CD8-positive, alpha-beta memory T cell (primary cell): ENCODE data around the gene LPP. TPM values are rescaled to one million over a fixed set of nuclear protein-coding genes. Genes with fewer than 3 reads are reported as not detected.

Experiments
- CTCF ChIA-PET: fragments of 350-600 bp; sonication (Branson Sonifier 250); formaldehyde crosslinking; loops from one replicate; lab custom pipeline; 2021; ENCODE audit warnings: antibody characterized with exemption; lab: Charles Lee
- POLR2A ChIA-PET: fragments of 350-600 bp; sonication (Branson Sonifier 250); formaldehyde crosslinking; loops from one replicate; lab custom pipeline; 2021; ENCODE audit warnings: antibody characterized with exemption; lab: Charles Lee
- DNase-seq, 5 donors: peaks; one replicate each; pipeline versions ENCODE4 v3.0.0 to v3.0.0-alpha.2; 2020 to 2022; ENCODE audit warnings: mixed read lengths in 1 of 5
- H3K27ac ChIP-seq: one replicate; pipeline ENCODE4 v1.7.0; 2013; ENCODE audit warnings: low read depth, mild to moderate bottlenecking, low read length, moderate library complexity
- H3K27me3 ChIP-seq: 2 replicates; pipeline ENCODE4 v1.7.0; 2013; ENCODE audit warnings: low read length, mild to moderate bottlenecking; ENCODE audit not compliant: insufficient read depth, poor library complexity, severe bottlenecking
- H3K36me3 ChIP-seq: 2 replicates; pipeline ENCODE4 v1.7.0; 2013; ENCODE audit warnings: mild to moderate bottlenecking, low read length, moderate library complexity; ENCODE audit not compliant: insufficient read depth
- H3K4me1 ChIP-seq: 2 replicates; pipeline ENCODE4 v1.7.0; 2013; ENCODE audit warnings: mild to moderate bottlenecking, low read length, moderate library complexity; ENCODE audit not compliant: insufficient read depth
- H3K4me3 ChIP-seq: 2 replicates; pipeline ENCODE4 v1.7.0; 2013; ENCODE audit warnings: mild to moderate bottlenecking, low read length
- H3K9me3 ChIP-seq: 2 replicates; pipeline ENCODE4 v1.7.0; 2013; ENCODE audit warnings: mild to moderate bottlenecking, low read length
- H3K27ac Mint-ChIP-seq, 8 donors: one replicate each; pipeline ENCODE4 v1.8.0; 2020 to 2021; ENCODE audit warnings: mixed read lengths in 8 of 8, mild to moderate bottlenecking in 6 of 8, inconsistent platforms in 3 of 8, moderate library complexity in 3 of 8
- H3K27me3 Mint-ChIP-seq, 2 donors: one replicate each; pipeline ENCODE4 v1.8.0; 2020 to 2021; ENCODE audit warnings: mixed read lengths in 2 of 2, mild to moderate bottlenecking in 1 of 2, moderate library complexity in 1 of 2
- H3K36me3 Mint-ChIP-seq, 3 donors: one replicate each; pipeline ENCODE4 v1.8.0; 2020 to 2021; ENCODE audit warnings: mixed read lengths in 3 of 3, inconsistent platforms in 1 of 3, mild to moderate bottlenecking in 1 of 3
- H3K4me1 Mint-ChIP-seq, 3 donors: one replicate each; pipeline ENCODE4 v1.8.0; 2020 to 2021; ENCODE audit warnings: mixed read lengths in 3 of 3, inconsistent platforms in 1 of 3, mild to moderate bottlenecking in 1 of 3
- H3K4me3 Mint-ChIP-seq, 7 donors: one replicate each; pipeline ENCODE4 v1.8.0; 2020 to 2021; ENCODE audit warnings: mixed read lengths in 7 of 7, mild to moderate bottlenecking in 6 of 7, moderate library complexity in 4 of 7, inconsistent platforms in 2 of 7
- H3K9me3 Mint-ChIP-seq, 5 donors: one replicate each; pipeline ENCODE4 v1.8.0; 2020 to 2022; ENCODE audit warnings: mixed read lengths in 5 of 5, mild to moderate bottlenecking in 3 of 5, moderate library complexity in 2 of 5, inconsistent platforms in 1 of 5
- polyA plus RNA-seq: library from polyadenylated mRNA; unstranded; fragments of 300-500 nt; fragmentation: Illumina TruSeq; gene quantifications from one replicate; pipeline ENCODE4 v1.2.3, GENCODE V29; 2021
- total RNA-seq, 2 experiments: library from RNA; stranded (reverse); gene quantifications; one replicate each; pipeline ENCODE4 v1.2.3, GENCODE V29; 2021

Gene LPP
- total and polyA plus RNA-seq, 3 experiments from 2014 or later: 13.4 to 23.5 (median 18.0) TPM

DNA sequence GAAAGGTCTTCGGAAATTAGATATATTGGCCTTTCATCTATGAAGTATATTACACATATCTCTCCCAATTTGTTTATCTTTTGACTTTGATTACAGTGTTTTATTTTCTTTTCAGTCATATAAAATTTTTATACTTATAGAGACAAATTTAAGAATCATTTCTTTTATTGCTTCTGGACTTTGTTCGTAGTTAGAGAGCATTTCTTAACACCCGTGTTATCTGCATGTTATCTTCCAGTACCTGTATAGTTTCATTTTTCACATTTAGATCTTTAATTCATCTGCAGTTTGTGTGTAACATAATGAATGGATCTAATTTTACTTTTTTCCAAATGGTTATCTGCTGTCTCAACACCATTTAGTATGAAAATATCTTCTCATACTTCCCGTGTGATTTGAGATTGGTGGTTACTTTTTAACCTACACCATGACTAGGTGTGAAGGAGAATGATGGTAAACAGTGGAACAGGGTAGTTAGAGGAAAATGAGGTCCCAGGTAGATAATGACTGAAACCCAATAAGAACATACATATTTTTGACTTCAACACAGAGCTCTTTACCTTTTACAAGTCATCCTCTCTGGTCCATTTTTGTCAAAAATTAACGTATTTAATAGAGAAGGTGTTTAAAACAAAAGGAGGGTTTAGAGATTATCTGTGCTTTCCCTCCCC is 99.3 kb downstream of the LPP start:
- Histone ChIP-seq H3K4me1 (no peaks in the 10 kb centered on the region), H3K27ac (no peak overlapping the region), H3K36me3 (no peaks in the 10 kb centered on the region), H3K27me3 (no peaks in the 10 kb centered on the region), H3K4me3 (no peak overlapping the region), H3K9me3 (no peaks in the 10 kb centered on the region)
- ChIA-PET POLR2A (no interaction called here), CTCF (no interaction called here)
- Mint-ChIP-seq H3K4me1 (peaks cover 18 to 29% (median 24%) of the 10 kb centered on the region in 3 donors), H3K9me3 (peaks cover 0 to 3% (median 0%) of the 10 kb centered on the region in 5 donors), H3K27me3 (no peaks in the 10 kb centered on the region), H3K4me3 (no peak overlapping the region), H3K27ac (no peak overlapping the region), H3K36me3 (peaks cover 6 to 14% (median 7%) of the 10 kb centered on the region in 3 donors)
- no peak for DNase-seq

DNA sequence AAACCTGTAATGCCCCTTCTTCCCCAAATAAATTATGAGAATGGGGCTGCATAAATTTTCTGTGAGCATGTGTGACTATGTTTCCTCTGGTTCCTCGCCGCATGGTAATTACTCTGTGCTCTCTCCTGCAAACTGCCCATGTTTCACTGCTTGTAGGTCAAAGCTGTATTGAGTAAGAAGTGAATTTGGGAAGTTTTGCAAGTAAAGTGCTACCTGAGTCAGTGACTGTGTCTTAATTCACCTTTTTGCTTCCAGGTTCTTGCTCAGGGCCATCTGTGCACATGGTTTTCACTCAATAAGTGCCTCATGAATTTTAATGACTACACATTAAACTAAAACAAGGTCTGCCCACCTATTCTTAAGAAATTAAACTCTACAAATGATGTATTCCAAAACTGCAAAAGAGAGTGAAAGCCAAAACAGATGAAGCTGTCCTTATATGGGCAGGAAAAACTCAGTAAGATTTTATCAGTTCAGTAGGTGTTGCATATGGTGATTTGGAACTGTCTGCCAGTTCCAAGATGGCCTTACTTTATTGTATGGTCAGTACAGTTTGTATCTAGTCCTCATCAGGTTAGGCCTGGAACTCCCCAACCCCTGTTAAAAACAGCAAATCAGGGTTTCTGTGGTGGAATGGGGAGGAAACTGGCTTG is 100.0 kb downstream of the LPP start:
- no peak overlapping the region for H3K4me3 ChIP-seq
- H3K27me3 ChIP-seq: no peaks in the 10 kb centered on the region
- no peaks in the 10 kb centered on the region for H3K9me3 ChIP-seq
- Mint-ChIP-seq H3K27ac (peak overlapping the region in 1 of 8 donors; percentile 21), H3K4me3 (peak overlapping the region in 1 of 7 donors; percentile 5), H3K9me3 (peaks cover 0 to 3% (median 0%) of the 10 kb centered on the region in 5 donors), H3K4me1 (peaks cover 18 to 29% (median 24%) of the 10 kb centered on the region in 3 donors), H3K36me3 (peaks cover 7 to 14% (median 9%) of the 10 kb centered on the region in 3 donors), H3K27me3 (no peaks in the 10 kb centered on the region)
- H3K27ac ChIP-seq: no peak overlapping the region
- CTCF ChIA-PET: interaction anchor here (1.3 kb wide), 1 partner anchor 17 kb away, joined by 5 read pairs; no protein-coding TSS in a partner anchor
- H3K4me1 ChIP-seq: no peaks in the 10 kb centered on the region
- H3K36me3 ChIP-seq: no peaks in the 10 kb centered on the region
- POLR2A ChIA-PET: no interaction called here
- DNase-seq: no peak

DNA sequence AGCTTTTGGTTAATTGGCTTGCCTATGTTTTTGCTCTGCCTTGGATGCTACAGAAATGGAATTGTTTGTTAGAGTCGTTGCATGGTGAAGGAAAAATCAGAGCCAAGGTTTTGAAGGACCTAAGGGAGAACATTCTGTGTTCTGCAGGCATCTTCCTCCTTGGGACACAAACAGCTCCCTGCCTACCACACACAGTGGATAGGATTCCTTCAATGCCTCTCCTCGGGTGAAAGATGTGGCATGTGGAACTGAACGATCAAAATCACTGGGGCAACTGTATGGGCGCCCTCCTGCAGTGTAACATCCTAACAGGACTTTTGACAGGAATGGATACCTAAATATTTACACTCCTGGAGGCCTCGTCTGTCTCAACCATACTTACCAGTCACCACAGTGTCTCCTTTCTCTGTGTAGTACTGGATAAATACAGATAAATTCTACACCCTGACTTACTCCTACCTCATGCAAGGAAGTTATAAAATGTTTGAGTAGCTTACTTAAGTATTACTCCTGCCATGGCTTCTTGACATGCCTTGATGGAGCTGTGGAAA is 100.6 kb downstream of the LPP start:
- H3K27me3 Mint-ChIP-seq: no peaks in the 10 kb centered on the region

DNA sequence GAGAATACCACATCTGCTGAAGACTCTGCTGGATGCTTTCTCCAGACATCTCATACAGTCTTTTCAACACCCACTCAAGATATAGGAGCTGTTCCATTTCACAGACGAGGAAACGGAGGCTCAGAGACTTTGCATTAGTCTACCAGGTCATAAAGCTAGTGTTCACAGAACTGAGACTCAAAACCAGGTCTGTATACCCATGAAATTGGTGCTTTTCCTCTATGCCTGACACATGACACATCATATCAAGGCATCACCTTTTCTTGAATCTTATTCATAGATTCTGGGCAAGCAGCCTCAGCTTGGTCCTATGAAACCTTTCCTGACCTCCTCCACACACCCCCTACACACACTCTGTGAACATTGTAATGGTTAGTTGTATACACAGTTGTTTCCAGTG is 101.2 kb downstream of the LPP start:
- H3K27me3 ChIP-seq: no peaks in the 10 kb centered on the region
- H3K9me3 Mint-ChIP-seq: peaks cover 0 to 3% (median 0%) of the 10 kb centered on the region in 5 donors
- no peaks in the 10 kb centered on the region for H3K4me1 ChIP-seq
- no peaks in the 10 kb centered on the region for H3K36me3 ChIP-seq
- no peak overlapping the region for H3K27ac Mint-ChIP-seq
- no peak overlapping the region for H3K4me3 ChIP-seq
- CTCF ChIA-PET: interaction anchor here (1.3 kb wide), 1 partner anchor 15 kb away, joined by 5 read pairs; no protein-coding TSS in a partner anchor
- no peak overlapping the region for H3K4me3 Mint-ChIP-seq
- H3K27ac ChIP-seq: no peak overlapping the region
- peaks cover 9 to 18% (median 10%) of the 10 kb centered on the region in 3 donors for H3K36me3 Mint-ChIP-seq
- H3K9me3 ChIP-seq: no peaks in the 10 kb centered on the region
- POLR2A ChIA-PET: no interaction called here
- H3K4me1 Mint-ChIP-seq: peaks cover 18 to 29% (median 24%) of the 10 kb centered on the region in 3 donors
- DNase-seq: no peak
- H3K27me3 Mint-ChIP-seq: no peaks in the 10 kb centered on the region

More for the DNA sequence above, 100.6 kb downstream of the LPP start:
- H3K4me1 ChIP-seq: no peaks in the 10 kb centered on the region
- Mint-ChIP-seq H3K36me3 (peaks cover 9 to 18% (median 10%) of the 10 kb centered on the region in 3 donors), H3K4me3 (no peak overlapping the region), H3K9me3 (peaks cover 0 to 3% (median 0%) of the 10 kb centered on the region in 5 donors), H3K4me1 (peaks cover 18 to 29% (median 24%) of the 10 kb centered on the region in 3 donors), H3K27ac (no peak overlapping the region)
- H3K27ac ChIP-seq: no peak overlapping the region
- ChIA-PET CTCF (interaction anchor here (1.3 kb wide), 1 partner anchor 16 kb away, joined by 5 read pairs; no protein-coding TSS in a partner anchor), POLR2A (no interaction called here)
- H3K4me3 ChIP-seq: no peak overlapping the region
- DNase-seq: no peak
- no peaks in the 10 kb centered on the region for H3K36me3 ChIP-seq
- no peaks in the 10 kb centered on the region for H3K27me3 ChIP-seq
- no peaks in the 10 kb centered on the region for H3K9me3 ChIP-seq

DNA sequence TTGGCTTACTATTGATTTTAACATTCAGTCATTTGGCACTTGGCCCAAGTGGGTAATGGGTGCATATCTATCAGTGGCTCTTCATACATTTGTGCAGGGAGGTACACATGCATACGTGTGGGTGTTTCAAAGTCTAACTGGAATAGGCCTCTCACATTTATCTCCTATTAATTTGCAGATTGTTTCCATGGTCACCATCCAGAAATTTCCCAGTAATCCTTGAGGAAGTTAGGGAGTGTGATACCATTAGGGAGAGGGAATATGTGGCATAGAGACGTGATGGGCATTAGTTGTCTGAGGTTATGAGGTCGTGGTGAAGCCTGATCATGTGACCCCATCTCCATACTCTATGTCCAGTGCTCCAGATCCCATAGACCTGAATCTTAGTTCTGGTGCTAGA is 102.8 kb downstream of the LPP start:
- no peak for DNase-seq
- Histone ChIP-seq H3K4me3 (no peak overlapping the region), H3K36me3 (no peaks in the 10 kb centered on the region), H3K4me1 (no peaks in the 10 kb centered on the region), H3K9me3 (no peaks in the 10 kb centered on the region), H3K27me3 (no peaks in the 10 kb centered on the region), H3K27ac (no peak overlapping the region)
- H3K27ac Mint-ChIP-seq: no peak overlapping the region
- peaks cover 17 to 25% (median 24%) of the 10 kb centered on the region in 3 donors for H3K4me1 Mint-ChIP-seq
- ChIA-PET POLR2A (no interaction called here), CTCF (no interaction called here)
- peaks cover 0 to under 1% (median 0%) of the 10 kb centered on the region in 5 donors for H3K9me3 Mint-ChIP-seq
- H3K27me3 Mint-ChIP-seq: no peaks in the 10 kb centered on the region
- H3K36me3 Mint-ChIP-seq: peaks cover 7 to 14% (median 7%) of the 10 kb centered on the region in 3 donors
- H3K4me3 Mint-ChIP-seq: no peak overlapping the region

DNA sequence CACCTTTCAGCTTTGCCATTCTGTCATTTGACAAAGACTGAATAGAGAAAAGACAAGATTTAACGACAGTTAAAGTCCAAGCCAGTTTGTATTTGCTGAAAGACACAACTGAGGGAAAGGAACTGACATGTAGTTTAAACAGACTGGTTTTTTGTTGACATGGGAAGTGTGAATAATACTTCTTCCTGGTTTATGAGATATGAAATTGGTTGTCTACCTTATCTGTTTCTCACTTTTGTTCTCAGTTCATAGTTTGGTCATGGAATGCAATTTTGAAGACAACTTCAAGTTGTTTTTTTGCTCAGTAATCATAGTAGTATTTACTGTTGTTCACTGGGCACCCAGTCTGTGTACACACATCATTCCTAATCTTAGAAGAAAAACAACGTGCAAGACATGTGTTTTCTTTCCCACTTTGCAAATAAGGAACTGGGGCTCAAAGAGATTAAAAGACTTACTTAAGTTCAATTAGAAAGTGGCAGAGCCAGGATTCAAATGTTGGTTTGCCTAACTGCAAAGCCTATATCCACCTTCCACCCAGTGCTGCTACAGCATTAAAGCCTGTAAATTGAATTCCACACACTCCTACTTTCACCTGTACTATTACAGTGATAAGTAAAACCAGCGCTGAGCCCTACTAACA is 103.5 kb downstream of the LPP start:
- Histone ChIP-seq H3K27ac (no peak overlapping the region), H3K4me3 (no peak overlapping the region), H3K4me1 (no peaks in the 10 kb centered on the region), H3K36me3 (no peaks in the 10 kb centered on the region), H3K9me3 (no peaks in the 10 kb centered on the region), H3K27me3 (no peaks in the 10 kb centered on the region)
- Mint-ChIP-seq H3K4me1 (peaks cover 16 to 25% (median 24%) of the 10 kb centered on the region in 3 donors), H3K27me3 (no peaks in the 10 kb centered on the region), H3K27ac (peak overlapping the region in 2 of 8 donors; percentile 20 to 41), H3K4me3 (no peak overlapping the region), H3K36me3 (peaks cover 7 to 14% (median 9%) of the 10 kb centered on the region in 3 donors), H3K9me3 (no peaks in the 10 kb centered on the region)
- CTCF ChIA-PET: no interaction called here
- POLR2A ChIA-PET: no interaction called here
- no peak for DNase-seq

DNA sequence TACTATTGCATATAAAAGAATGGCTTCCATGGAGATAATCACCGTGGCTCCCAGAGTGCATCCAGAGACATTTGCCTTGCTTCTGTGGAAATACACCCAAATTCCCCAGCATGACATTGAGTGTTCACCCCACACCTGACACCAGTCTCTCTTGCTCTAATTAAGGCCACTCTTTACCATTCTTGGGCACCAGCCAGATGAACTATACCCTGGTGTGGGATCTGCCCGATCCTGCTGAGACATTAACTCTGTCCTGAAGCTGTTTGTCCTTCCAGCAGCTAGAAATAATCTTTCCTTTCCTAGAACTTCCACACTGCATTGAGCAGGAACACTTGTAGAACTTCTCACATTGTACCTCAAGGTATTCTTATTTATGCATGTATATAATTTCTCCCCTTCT is 105.2 kb downstream of the LPP start:
- H3K4me3 Mint-ChIP-seq: no peak overlapping the region
- H3K4me1 ChIP-seq: no peaks in the 10 kb centered on the region
- peaks cover 4 to 9% (median 7%) of the 10 kb centered on the region in 3 donors for H3K36me3 Mint-ChIP-seq
- no peak for DNase-seq
- no peak overlapping the region for H3K4me3 ChIP-seq
- H3K27ac Mint-ChIP-seq: no peak overlapping the region
- POLR2A ChIA-PET: no interaction called here
- H3K27me3 Mint-ChIP-seq: no peaks in the 10 kb centered on the region
- no peaks in the 10 kb centered on the region for H3K27me3 ChIP-seq
- H3K9me3 ChIP-seq: no peaks in the 10 kb centered on the region
- H3K9me3 Mint-ChIP-seq: no peaks in the 10 kb centered on the region
- H3K27ac ChIP-seq: no peak overlapping the region
- CTCF ChIA-PET: no interaction called here
- H3K36me3 ChIP-seq: no peaks in the 10 kb centered on the region
- H3K4me1 Mint-ChIP-seq: peaks cover 6 to 13% (median 13%) of the 10 kb centered on the region in 3 donors
